K562 (cell line): Measurements from ENCODE around the gene CMTM4. TPM values are rescaled to one million over a fixed set of nuclear protein-coding genes. Genes with fewer than 3 reads are reported as not detected.

ENCODE experiments used
- BRD9 ChIP-seq: fragments of 450-650 bp; IDR thresholded peaks from 2 replicates; pipeline ENCODE4 v1.6.1; 2018; ENCODE audit warnings: low read depth; ENCODE audit not compliant: partially characterized antibody
- CHD4 ChIP-seq: fragments of 200-600 bp; sonication (generic); IDR thresholded peaks from 3 replicates; pipeline ENCODE4 v1.6.1; 2012; ENCODE audit warnings: low read depth, mild to moderate bottlenecking, mixed read lengths, low read length, inconsistent platforms; ENCODE audit not compliant: insufficient read depth, insufficient replicate concordance, poor library complexity, severe bottlenecking
- CREB1 ChIP-seq, 2 experiments: sonication (generic) in 1 of 2; formaldehyde crosslinking in 1 of 2; IDR thresholded peaks; 2 replicates each; pipeline versions ENCODE4 v1.6.1 to v1.8.0; 2012 to 2022; ENCODE audit warnings: inconsistent platforms in 1 of 2, mild to moderate bottlenecking in 1 of 2, missing genetic modification reagents in 1 of 2, moderate library complexity in 1 of 2
- ESRRB ChIP-seq: fragments of 250-450 bp; sonication (Bioruptor Pico); IDR thresholded peaks from 2 replicates; pipeline ENCODE4 v1.5.0; 2020; ENCODE audit warnings: mild to moderate bottlenecking, moderate library complexity, borderline replicate concordance
- FOXP1 ChIP-seq: sonication (generic); formaldehyde crosslinking; IDR thresholded peaks from 2 replicates; pipeline ENCODE4 v1.8.0; 2022; ENCODE audit warnings: mild to moderate bottlenecking, missing genetic modification reagents
- HCFC1 ChIP-seq: IDR thresholded peaks from 2 replicates; pipeline ENCODE4 v1.6.1; 2012; ENCODE audit warnings: low read depth, low read length, improper control_type of control experiment
- KAT8 ChIP-seq: fragments of 450-650 bp; IDR thresholded peaks from 2 replicates; pipeline ENCODE4 v1.6.1; 2016; ENCODE audit warnings: low read depth, mild to moderate bottlenecking
- NELFE ChIP-seq: IDR thresholded peaks from 2 replicates; pipeline ENCODE4 v1.6.1; 2011; ENCODE audit warnings: mild to moderate bottlenecking; ENCODE audit not compliant: insufficient read depth, insufficient read length
- NFE2L1 ChIP-seq: fragments of 450-650 bp; IDR thresholded peaks from 2 replicates; pipeline ENCODE4 v1.6.1; 2016; ENCODE audit warnings: missing genetic modification characterization, low read depth, mild to moderate bottlenecking, missing compliant biosample characterization, moderate library complexity, borderline replicate concordance
- NFYB ChIP-seq: IDR thresholded peaks from 2 replicates; pipeline ENCODE4 v1.6.1; 2011; ENCODE audit warnings: mild to moderate bottlenecking, moderate library complexity; ENCODE audit not compliant: insufficient read length; ENCODE audit errors: extremely low read depth
- NONO ChIP-seq, 2 experiments: fragments of 200-400 bp in 1 of 2; fragments of 450-650 bp in 1 of 2; formaldehyde crosslinking in 1 of 2; IDR thresholded peaks; 2 replicates each; pipeline ENCODE4 v1.6.1; 2017; ENCODE audit warnings: low read depth in 2 of 2, mild to moderate bottlenecking in 2 of 2, moderate library complexity in 2 of 2, low read length in 1 of 2
- PHB ChIP-seq: fragments of 250-450 bp; sonication (Bioruptor Pico); IDR thresholded peaks from 2 replicates; pipeline ENCODE4 v1.5.0; 2021
- PHF20 ChIP-seq: fragments of 450-650 bp; IDR thresholded peaks from 2 replicates; pipeline ENCODE4 v1.6.1; 2018; ENCODE audit not compliant: partially characterized antibody
- PHTF2 ChIP-seq: fragments of 250-450 bp; sonication (Bioruptor Pico); IDR thresholded peaks from 2 replicates; pipeline ENCODE4 v1.5.0; 2021; ENCODE audit warnings: mild to moderate bottlenecking
- RBM34 ChIP-seq: fragments of 200-400 bp; formaldehyde crosslinking; IDR thresholded peaks from 2 replicates; pipeline ENCODE4 v1.6.1; 2018; ENCODE audit warnings: low read length, borderline replicate concordance; ENCODE audit not compliant: insufficient read depth
- TAF7 ChIP-seq: fragments of 450-650 bp; IDR thresholded peaks from 2 replicates; pipeline ENCODE4 v1.6.1; 2016; ENCODE audit warnings: missing genetic modification characterization, missing compliant biosample characterization
- ZKSCAN3 ChIP-seq: fragments of 250-450 bp; sonication (Bioruptor Pico); IDR thresholded peaks from 2 replicates; pipeline ENCODE4 v1.4.0; 2020
- ZNF224 ChIP-seq: sonication (generic); formaldehyde crosslinking; IDR thresholded peaks from 2 replicates; pipeline ENCODE4 v1.8.0; 2022; ENCODE audit warnings: mild to moderate bottlenecking, missing genetic modification reagents
- ZNF324 ChIP-seq: fragments of 250-450 bp; sonication (Bioruptor Pico); IDR thresholded peaks from 2 replicates; pipeline ENCODE4 v1.4.0; 2020; ENCODE audit warnings: mild to moderate bottlenecking
- ZNF57 ChIP-seq: fragments of 450-650 bp; formaldehyde crosslinking; IDR thresholded peaks from 2 replicates; pipeline ENCODE4 v1.4.0; 2020; ENCODE audit warnings: mild to moderate bottlenecking, moderate library complexity
- polyA plus RNA-seq, 8 experiments: library from polyadenylated mRNA; depleted of rRNA in 4 of 8; stranded (reverse) in 5 of 8; unstranded in 3 of 8; fragments of >200 nt; fragmentation: Nextera tagmentation in 2 of 8; fragmentation: Illumina TruSeq in 1 of 8; extraction: Ambion mirVana in 2 of 8; extraction: Trizol in 1 of 8; gene quantifications; 2 replicates each; pipeline versions ENCODE4 v1.2.1 to v1.2.3, GENCODE V29; 2011 to 2014; ENCODE audit warnings: inconsistent platforms in 1 of 8, missing spikeins in 1 of 8
- total RNA-seq, 7 experiments: library from RNA; depleted of rRNA in 6 of 7; stranded (reverse); fragments of >200 nt in 6 of 7; fragmentation: Illumina TruSeq in 2 of 7; extraction: Trizol in 2 of 7; gene quantifications; 2 replicates each; pipeline versions ENCODE4 v1.2.1 to v1.2.3, GENCODE V29; 2011 to 2021; ENCODE audit warnings: low replicate concordance in 1 of 7
- TF ChIP-seq, protein P1 (sequence below): IDR thresholded peaks from 2 replicates; pipeline ENCODE4 v1.6.1; 2011; ENCODE audit warnings: borderline replicate concordance, low read depth, mild to moderate bottlenecking, moderate library complexity, low read length; ENCODE audit not compliant: insufficient read depth, poor library complexity, severe bottlenecking
- TF ChIP-seq, protein P2 (sequence below): fragments of 250-450 bp; sonication (Bioruptor Pico); IDR thresholded peaks from 2 replicates; pipeline ENCODE4 v1.4.0; 2020; ENCODE audit warnings: borderline replicate concordance
- TF ChIP-seq, protein P3 (sequence below), 2 experiments: fragments of 450-650 bp in 1 of 2; IDR thresholded peaks; 2 replicates each; pipeline ENCODE4 v1.6.1; 2011 to 2017; ENCODE audit warnings: low read depth in 2 of 2, antibody characterized with exemption in 1 of 2, borderline replicate concordance in 1 of 2, low read length in 1 of 2, mild to moderate bottlenecking in 1 of 2, mixed read lengths in 1 of 2; ENCODE audit not compliant: control insufficient read depth in 1 of 2

CMTM4 gene
- total and polyA plus RNA-seq, 9 of the 15 experiments (the other 6 are each of a cell fraction or from before 2014, with no cell fraction given): 2.0 to 21.3 (median 12.5) TPM

GRCh38 chr16:66622863-66623262 lies 73.7 kb downstream of the CMTM4 start (continued):
- TF ChIP-seq PHTF2 (CRISPR knock-in tag): no peak
- no peak for TF ChIP-seq NFYB
- TF ChIP-seq NELFE: no peak
- TF ChIP-seq, protein P1, sequence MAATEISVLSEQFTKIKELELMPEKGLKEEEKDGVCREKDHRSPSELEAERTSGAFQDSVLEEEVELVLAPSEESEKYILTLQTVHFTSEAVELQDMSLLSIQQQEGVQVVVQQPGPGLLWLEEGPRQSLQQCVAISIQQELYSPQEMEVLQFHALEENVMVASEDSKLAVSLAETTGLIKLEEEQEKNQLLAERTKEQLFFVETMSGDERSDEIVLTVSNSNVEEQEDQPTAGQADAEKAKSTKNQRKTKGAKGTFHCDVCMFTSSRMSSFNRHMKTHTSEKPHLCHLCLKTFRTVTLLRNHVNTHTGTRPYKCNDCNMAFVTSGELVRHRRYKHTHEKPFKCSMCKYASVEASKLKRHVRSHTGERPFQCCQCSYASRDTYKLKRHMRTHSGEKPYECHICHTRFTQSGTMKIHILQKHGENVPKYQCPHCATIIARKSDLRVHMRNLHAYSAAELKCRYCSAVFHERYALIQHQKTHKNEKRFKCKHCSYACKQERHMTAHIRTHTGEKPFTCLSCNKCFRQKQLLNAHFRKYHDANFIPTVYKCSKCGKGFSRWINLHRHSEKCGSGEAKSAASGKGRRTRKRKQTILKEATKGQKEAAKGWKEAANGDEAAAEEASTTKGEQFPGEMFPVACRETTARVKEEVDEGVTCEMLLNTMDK: no peak
- TF ChIP-seq ZNF57 (CRISPR knock-in tag): no peak
- no peak for TF ChIP-seq CHD4
- TF ChIP-seq, protein P2, sequence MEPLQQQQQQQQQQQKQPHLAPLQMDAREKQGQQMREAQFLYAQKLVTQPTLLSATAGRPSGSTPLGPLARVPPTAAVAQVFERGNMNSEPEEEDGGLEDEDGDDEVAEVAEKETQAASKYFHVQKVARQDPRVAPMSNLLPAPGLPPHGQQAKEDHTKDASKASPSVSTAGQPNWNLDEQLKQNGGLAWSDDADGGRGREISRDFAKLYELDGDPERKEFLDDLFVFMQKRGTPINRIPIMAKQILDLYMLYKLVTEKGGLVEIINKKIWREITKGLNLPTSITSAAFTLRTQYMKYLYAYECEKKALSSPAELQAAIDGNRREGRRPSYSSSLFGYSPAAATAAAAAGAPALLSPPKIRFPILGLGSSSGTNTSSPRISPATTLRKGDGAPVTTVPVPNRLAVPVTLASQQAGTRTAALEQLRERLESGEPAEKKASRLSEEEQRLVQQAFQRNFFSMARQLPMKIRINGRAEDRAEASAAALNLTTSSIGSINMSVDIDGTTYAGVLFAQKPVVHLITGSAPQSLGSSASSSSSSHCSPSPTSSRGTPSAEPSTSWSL: no peak
- TF ChIP-seq TAF7 (tag): no peak
- TF ChIP-seq ZNF224 (CRISPR knock-in tag): no peak
- no peak for TF ChIP-seq RBM34
- TF ChIP-seq, protein P3, sequence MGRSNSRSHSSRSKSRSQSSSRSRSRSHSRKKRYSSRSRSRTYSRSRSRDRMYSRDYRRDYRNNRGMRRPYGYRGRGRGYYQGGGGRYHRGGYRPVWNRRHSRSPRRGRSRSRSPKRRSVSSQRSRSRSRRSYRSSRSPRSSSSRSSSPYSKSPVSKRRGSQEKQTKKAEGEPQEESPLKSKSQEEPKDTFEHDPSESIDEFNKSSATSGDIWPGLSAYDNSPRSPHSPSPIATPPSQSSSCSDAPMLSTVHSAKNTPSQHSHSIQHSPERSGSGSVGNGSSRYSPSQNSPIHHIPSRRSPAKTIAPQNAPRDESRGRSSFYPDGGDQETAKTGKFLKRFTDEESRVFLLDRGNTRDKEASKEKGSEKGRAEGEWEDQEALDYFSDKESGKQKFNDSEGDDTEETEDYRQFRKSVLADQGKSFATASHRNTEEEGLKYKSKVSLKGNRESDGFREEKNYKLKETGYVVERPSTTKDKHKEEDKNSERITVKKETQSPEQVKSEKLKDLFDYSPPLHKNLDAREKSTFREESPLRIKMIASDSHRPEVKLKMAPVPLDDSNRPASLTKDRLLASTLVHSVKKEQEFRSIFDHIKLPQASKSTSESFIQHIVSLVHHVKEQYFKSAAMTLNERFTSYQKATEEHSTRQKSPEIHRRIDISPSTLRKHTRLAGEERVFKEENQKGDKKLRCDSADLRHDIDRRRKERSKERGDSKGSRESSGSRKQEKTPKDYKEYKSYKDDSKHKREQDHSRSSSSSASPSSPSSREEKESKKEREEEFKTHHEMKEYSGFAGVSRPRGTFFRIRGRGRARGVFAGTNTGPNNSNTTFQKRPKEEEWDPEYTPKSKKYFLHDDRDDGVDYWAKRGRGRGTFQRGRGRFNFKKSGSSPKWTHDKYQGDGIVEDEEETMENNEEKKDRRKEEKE (IDR thresholded peaks at IDR 0.05; ENCODE audit: borderline replicate concordance in 1 of 2, control insufficient read depth in 1 of 2, low read depth in 2 of 2, low read length in 1 of 2): no peak
- TF ChIP-seq NONO (IDR thresholded peaks at IDR 0.05; ENCODE audit: low read depth in 2 of 2, low read length in 1 of 2): no peak
- TF ChIP-seq BRD9: no peak
- no peak for TF ChIP-seq NFE2L1 (tag)
- TF ChIP-seq PHB (CRISPR knock-in tag): no peak
- no peak for TF ChIP-seq ZKSCAN3
- TF ChIP-seq PHF20: no peak
- TF ChIP-seq FOXP1: no peak
- TF ChIP-seq ESRRB (CRISPR knock-in tag): no peak
- no peak for TF ChIP-seq KAT8
- no peak for TF ChIP-seq HCFC1
- no peak for TF ChIP-seq CREB1 (IDR thresholded peaks at IDR 0.05)
- no peak for TF ChIP-seq CREB1 (CRISPR knock-in tag; IDR thresholded peaks at IDR 0.05)
- no peak for TF ChIP-seq ZNF324 (CRISPR knock-in tag)
